Keratinocyte (primary cell): Measurements from ENCODE around the gene ENTPD2. TPM values are rescaled to one million over a fixed set of nuclear protein-coding genes. Genes with fewer than 3 reads are reported as not detected.

ENCODE experiments used
- DNase-seq: peaks from one replicate; pipeline ENCODE4 v3.0.0-alpha.2; 2011; ENCODE audit warnings: low read depth, missing footprints, low spot score
- FAIRE-seq: peaks from 2 replicates; lab custom pipeline; 2011; peaks lifted over from hg19 to GRCh38; lab: Jason Lieb, UNC
- H2AFZ ChIP-seq: 2 replicates; pipeline ENCODE4 v1.6.0; 2012; ENCODE audit warnings: low read length, control low read depth, inconsistent platforms; ENCODE audit not compliant: control insufficient read depth
- H3K27ac ChIP-seq: 2 replicates; pipeline ENCODE4 v1.5.1; 2011; ENCODE audit warnings: low read length; ENCODE audit not compliant: control insufficient read depth, insufficient read depth
- H3K27me3 ChIP-seq: 3 replicates; pipeline ENCODE4 v1.6.0; 2011; ENCODE audit warnings: low read length; ENCODE audit not compliant: control insufficient read depth, insufficient read depth; ENCODE audit errors: extremely low read depth
- H3K36me3 ChIP-seq, 2 experiments: 2 replicates in 1 of 2; 3 replicates in 1 of 2; pipeline ENCODE4 v1.5.1; 2011; ENCODE audit warnings: low read length in 2 of 2, mild to moderate bottlenecking in 1 of 2; ENCODE audit not compliant: control insufficient read depth in 2 of 2, insufficient read depth in 2 of 2; ENCODE audit errors: extremely low read depth in 1 of 2
- H3K4me1 ChIP-seq: 3 replicates; pipeline ENCODE4 v1.5.1; 2011; ENCODE audit warnings: low read length; ENCODE audit not compliant: control insufficient read depth, insufficient read depth; ENCODE audit errors: extremely low read depth
- H3K4me2 ChIP-seq: 3 replicates; pipeline ENCODE4 v1.6.0; 2011; ENCODE audit warnings: low read depth, low read length; ENCODE audit not compliant: control insufficient read depth, insufficient read depth; ENCODE audit errors: extremely low read depth
- H3K4me3 ChIP-seq, 3 experiments: fragments of 200-600 bp in 1 of 3; sonication (generic) in 1 of 3; 2 replicates in 2 of 3; 3 replicates in 1 of 3; pipeline ENCODE4 v1.5.1; 2011 to 2016; ENCODE audit warnings: low read length in 3 of 3, mild to moderate bottlenecking in 3 of 3, control low read depth in 2 of 3, inconsistent platforms in 1 of 3, low read depth in 1 of 3, mixed read lengths in 1 of 3, mixed run types in 1 of 3, moderate library complexity in 1 of 3; ENCODE audit not compliant: control insufficient read depth in 2 of 3, insufficient read depth in 2 of 3; ENCODE audit errors: extremely low read depth in 1 of 3
- H3K79me2 ChIP-seq: 2 replicates; pipeline ENCODE4 v1.6.0; 2012; ENCODE audit warnings: low read length; ENCODE audit not compliant: control insufficient read depth, insufficient read depth
- H3K9ac ChIP-seq: 3 replicates; pipeline ENCODE4 v1.6.0; 2011; ENCODE audit warnings: low read length; ENCODE audit not compliant: control insufficient read depth, insufficient read depth; ENCODE audit errors: extremely low read depth
- H3K9me1 ChIP-seq: 3 replicates; pipeline ENCODE4 v1.6.0; 2011; ENCODE audit warnings: low read length; ENCODE audit not compliant: control insufficient read depth, insufficient read depth; ENCODE audit errors: extremely low read depth
- H3K9me3 ChIP-seq: 2 replicates; pipeline ENCODE4 v1.5.1; 2012; ENCODE audit warnings: low read depth, low read length; ENCODE audit not compliant: control insufficient read depth
- H4K20me1 ChIP-seq: 3 replicates; pipeline ENCODE4 v1.6.0; 2011; ENCODE audit warnings: low read length; ENCODE audit not compliant: control insufficient read depth, insufficient read depth; ENCODE audit errors: extremely low read depth
- CTCF ChIP-seq, 3 experiments: IDR thresholded peaks in 1 of 3; conservative IDR thresholded peaks in 1 of 3; optimal IDR thresholded peaks in 1 of 3; 2 replicates in 2 of 3; 3 replicates in 1 of 3; pipeline versions ENCODE3 to v1.5.1; 2011; ENCODE audit warnings: low read length in 3 of 3, mild to moderate bottlenecking in 3 of 3, moderate library complexity in 2 of 3, control low read depth in 1 of 3, inconsistent platforms in 1 of 3; ENCODE audit not compliant: insufficient read depth in 2 of 3; ENCODE audit errors: extremely low read depth in 1 of 3
- EZH2 ChIP-seq: IDR thresholded peaks from one replicate; pipeline ENCODE4 v1.6.1; 2012; ENCODE audit warnings: inconsistent platforms, mild to moderate bottlenecking, low read length, moderate library complexity
- dilution Hi-C: fragments of 300-500 bp; cut with MboI; formaldehyde crosslinking; loops from one replicate; pipeline ENCODE4 v1.7.0; 2020; ENCODE audit warnings: low sequenced_read_pairs; ENCODE audit not compliant: extremely low pct_ligation_motif_present
- polyA plus RNA-seq, 5 experiments: library from polyadenylated mRNA; depleted of rRNA in 3 of 5; stranded (reverse) in 3 of 5; stranded (forward) in 1 of 5; unstranded in 1 of 5; fragments of >200 nt; gene quantifications; 1 replicate in 1 of 5; 2 replicates in 3 of 5; 3 replicates in 1 of 5; pipeline versions ENCODE4 v1.2.1 to v1.2.3, GENCODE V29; 2011 to 2012; ENCODE audit warnings: missing spikeins in 2 of 5, low read depth in 1 of 5, low replicate concordance in 1 of 5

ENTPD2 gene
- polyA plus RNA-seq, 1 donor (not counting 4 experiments of a cell fraction or from before 2014, with no cell fraction given): 0.52 TPM

- Histone ChIP-seq H3K9ac (no peak overlapping the region), H3K4me3 (no peak overlapping the region), H3K27ac (no peak overlapping the region), H3K9me3 (no peaks in the 10 kb centered on the region), H3K4me1 (peaks cover 3% of the 10 kb centered on the region), H3K27me3 (no peaks in the 10 kb centered on the region), H2AFZ (no peak overlapping the region), H3K9me1 (no peaks in the 10 kb centered on the region), H4K20me1 (no peaks in the 10 kb centered on the region), H3K36me3 (peaks cover 0 to 4% of the 10 kb centered on the region in 2 experiments), H3K4me2 (no peak overlapping the region), H3K79me2 (no peaks in the 10 kb centered on the region)
- TF ChIP-seq CTCF (optimal IDR thresholded peaks at IDR 0.05 in 1 of 3, IDR thresholded peaks at IDR 0.05 in 1 of 3, conservative IDR thresholded peaks at IDR 0.05 in 1 of 3; ENCODE audit: extremely low read depth in 1 of 3, insufficient read depth in 2 of 3, low read length in 3 of 3) (no peak), EZH2 (no peak)
- dilution Hi-C loops: no loop called here
- DNase-seq (no peak), FAIRE-seq (no peak)
Measured at GRCh38 chr9:137037483-137037882, 16.4 kb downstream of the ENTPD2 start.

- no peak overlapping the region for H3K27ac ChIP-seq
- no peak for DNase-seq
- no peak overlapping the region for H3K4me3 ChIP-seq
- no peaks in the 10 kb centered on the region for H3K27me3 ChIP-seq
- H3K4me2 ChIP-seq: no peak overlapping the region
- no peak for TF ChIP-seq CTCF (optimal IDR thresholded peaks at IDR 0.05 in 1 of 3, IDR thresholded peaks at IDR 0.05 in 1 of 3, conservative IDR thresholded peaks at IDR 0.05 in 1 of 3; ENCODE audit: extremely low read depth in 1 of 3, insufficient read depth in 2 of 3, low read length in 3 of 3)
- H3K4me1 ChIP-seq: peaks cover 3% of the 10 kb centered on the region
- no peaks in the 10 kb centered on the region for H3K9me1 ChIP-seq
- no peak overlapping the region for H2AFZ ChIP-seq
- no peaks in the 10 kb centered on the region for H4K20me1 ChIP-seq
- no peaks in the 10 kb centered on the region for H3K9me3 ChIP-seq
- FAIRE-seq: no peak
- no peak overlapping the region for H3K9ac ChIP-seq
- dilution Hi-C loops: no loop called here
- H3K79me2 ChIP-seq: no peaks in the 10 kb centered on the region
- H3K36me3 ChIP-seq: peaks cover 0 to 4% of the 10 kb centered on the region in 2 experiments
Measured at GRCh38 chr9:137037035-137037434, 16.8 kb downstream of the ENTPD2 start.
